Activated CD8-positive, alpha-beta memory T cell treated with anti-CD3 and anti-CD28 coated beads for 4 hours (primary cell): ENCODE measurements around the gene CROCC2.

Source experiments
- DNase-seq, 2 donors: peaks; one replicate each; pipeline ENCODE4 v3.0.0-alpha.2; 2020; ENCODE audit warnings: low read depth in 2 of 2

CROCC2 gene

DNA sequence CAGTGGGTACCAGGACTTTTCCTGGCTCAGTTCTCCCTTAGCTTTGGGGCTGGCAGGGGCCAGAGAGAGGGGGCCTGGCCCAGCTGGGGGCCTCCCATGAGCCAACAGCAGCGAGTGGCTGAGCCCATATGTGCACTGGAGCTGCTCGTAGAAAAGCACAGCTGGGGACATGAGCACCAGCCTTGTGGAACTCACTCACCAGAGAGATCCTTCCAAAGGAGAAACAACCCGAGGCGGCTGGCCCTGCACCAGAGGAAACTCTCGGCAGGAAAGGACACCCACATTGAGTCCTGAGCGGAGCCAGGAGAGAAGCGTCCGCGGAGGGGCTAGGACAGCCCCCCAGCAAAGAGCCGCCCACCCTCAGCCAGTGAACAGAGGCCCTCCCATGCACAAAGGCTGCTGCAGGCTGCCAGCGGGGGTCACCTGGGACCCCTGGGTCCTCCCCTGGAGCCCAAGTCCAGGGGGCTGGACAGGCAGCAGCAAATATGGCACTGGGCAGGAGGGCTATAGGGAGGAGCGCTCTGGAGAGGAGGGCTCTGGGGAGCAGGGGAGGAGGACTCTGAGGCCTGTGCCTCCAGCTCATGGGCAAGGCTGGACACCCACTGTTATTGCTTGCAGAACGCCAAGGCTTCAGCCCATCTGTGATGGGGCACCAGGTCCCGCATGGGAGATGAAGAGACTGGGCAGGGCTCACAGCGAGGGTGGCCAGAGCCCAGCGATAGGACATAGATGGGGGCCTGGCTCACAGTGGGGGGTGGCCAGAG lies 50.2 kb downstream of the CROCC2 start:
- DNase-seq = no peak

GRCh38 chr2:240956935-240957655 lies 51.0 kb downstream of the CROCC2 start:
- DNase-seq = no peak

DNA sequence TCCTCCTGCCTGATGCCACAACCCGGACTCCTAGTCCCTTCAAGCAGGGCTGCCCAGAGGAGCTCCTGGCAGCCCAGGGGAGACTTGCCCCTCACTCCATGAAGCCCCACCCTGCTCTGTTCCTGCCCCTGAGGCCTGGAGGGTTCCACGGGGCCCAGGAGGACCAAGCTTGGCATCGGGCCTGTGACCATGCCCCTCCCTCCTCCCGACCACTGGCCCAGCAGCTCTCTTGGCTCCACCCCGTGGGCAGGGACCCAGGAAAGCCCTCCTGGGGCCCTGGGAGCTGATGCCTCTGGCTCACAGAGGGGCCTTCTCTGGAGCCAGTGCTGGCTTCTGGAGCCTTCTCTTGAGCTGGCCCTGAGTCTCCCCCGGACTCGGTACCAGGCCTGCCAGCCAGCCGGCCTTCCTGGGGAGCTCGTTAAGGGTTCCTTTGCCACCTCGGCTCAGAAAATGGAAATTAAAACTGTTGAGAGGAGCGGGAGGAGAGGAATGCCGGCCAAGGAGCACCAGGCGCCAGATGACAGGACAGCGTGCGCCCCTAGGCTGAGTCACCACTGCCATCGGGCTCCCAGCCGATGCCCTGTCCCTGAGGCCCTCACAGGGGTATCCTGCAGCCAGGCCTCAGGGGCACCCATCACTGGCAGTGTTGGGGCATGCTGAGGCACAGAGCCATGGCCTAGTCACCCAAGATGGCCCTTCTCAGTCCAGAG lies 51.7 kb downstream of the CROCC2 start:
- no peak for DNase-seq

GRCh38 chr2:240958366-240959213 lies 52.5 kb downstream of the CROCC2 start:
- DNase-seq = no peak

- no peak for DNase-seq
These were observed 53.2 kb downstream of the CROCC2 start for GRCh38 chr2:240959214-240959940.

DNA sequence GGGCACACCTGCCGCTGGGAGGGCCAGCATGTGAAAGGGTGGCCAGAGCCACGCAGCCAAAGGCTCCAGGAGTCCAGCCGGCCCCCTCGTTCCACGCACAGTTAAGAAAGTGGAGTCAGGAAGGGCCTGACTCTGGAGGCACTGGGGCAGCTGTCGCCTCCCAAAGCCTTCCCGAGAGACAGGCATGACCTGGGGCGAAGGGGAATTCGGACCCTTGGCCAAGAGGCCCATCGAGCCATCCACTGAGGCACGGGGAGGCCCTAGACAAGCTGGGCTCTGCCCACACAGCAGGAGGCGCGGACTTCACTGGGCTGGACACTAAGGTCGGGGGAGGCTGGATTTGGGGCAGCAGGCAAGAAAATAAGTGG lies 53.8 kb downstream of the CROCC2 start:
- no peak for DNase-seq

- no peak for DNase-seq
These were observed 54.3 kb downstream of the CROCC2 start for GRCh38 chr2:240960309-240960970.

- no peak for DNase-seq
These were observed 55.1 kb downstream of the CROCC2 start for GRCh38 chr2:240960971-240961876.

DNA sequence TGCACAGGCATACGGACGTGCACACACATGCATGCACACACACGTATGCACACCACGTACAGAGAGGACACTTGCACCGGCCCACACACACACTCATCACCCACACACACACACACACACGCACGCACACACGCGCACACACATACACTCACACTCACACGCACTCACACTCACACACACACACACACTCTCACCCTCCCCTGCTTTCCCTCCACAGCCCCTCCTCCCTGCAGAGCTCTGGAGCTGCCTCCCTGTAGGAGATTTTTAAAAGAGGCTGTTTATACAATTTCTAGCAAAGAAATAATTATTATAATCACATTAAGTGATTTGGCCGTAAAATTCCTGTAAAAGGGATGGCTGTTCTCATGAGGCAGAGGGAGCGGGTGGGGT lies 55.8 kb downstream of the CROCC2 start:
- DNase-seq = no peak

DNA sequence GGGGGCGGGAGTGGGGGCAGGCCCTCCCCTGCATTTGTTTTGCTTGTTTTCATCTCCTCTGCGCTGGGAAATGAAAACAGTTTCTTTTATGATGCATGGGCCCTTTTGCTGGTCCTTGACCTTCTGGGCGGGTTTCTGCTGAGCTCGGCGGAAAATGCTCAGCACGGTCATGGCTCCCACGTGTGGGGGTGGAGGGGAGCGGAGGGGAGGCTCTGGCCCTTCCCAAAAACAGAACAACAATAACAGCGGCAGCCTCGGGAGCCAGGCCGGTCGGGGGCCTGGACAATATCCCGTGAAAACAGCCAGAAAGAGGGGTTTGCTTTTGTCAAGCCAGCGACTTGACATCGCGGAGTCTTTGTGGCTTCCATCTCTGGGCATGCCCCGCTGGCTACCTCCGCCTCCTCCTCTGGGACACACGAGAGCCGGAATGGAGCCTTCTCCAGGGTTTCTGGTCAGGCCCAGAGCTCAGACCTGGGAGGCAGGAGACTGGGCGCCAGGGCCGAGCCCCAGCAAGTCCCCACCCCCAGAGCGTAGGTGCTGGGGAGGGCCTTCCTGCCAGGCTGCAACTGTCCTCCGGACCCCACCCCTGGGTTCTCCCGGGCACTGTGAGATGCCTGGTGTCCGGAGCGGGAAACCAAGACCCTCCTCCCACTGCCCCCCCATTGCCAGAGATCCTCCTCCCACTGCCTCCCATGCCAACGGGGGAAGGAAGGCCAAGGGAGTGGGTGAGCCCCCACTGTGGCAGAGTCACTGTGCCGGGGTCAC lies 56.3 kb downstream of the CROCC2 start:
- DNase-seq = no peak

- no peak for DNase-seq
These were observed 57.1 kb downstream of the CROCC2 start for GRCh38 chr2:240963065-240963867.

DNA sequence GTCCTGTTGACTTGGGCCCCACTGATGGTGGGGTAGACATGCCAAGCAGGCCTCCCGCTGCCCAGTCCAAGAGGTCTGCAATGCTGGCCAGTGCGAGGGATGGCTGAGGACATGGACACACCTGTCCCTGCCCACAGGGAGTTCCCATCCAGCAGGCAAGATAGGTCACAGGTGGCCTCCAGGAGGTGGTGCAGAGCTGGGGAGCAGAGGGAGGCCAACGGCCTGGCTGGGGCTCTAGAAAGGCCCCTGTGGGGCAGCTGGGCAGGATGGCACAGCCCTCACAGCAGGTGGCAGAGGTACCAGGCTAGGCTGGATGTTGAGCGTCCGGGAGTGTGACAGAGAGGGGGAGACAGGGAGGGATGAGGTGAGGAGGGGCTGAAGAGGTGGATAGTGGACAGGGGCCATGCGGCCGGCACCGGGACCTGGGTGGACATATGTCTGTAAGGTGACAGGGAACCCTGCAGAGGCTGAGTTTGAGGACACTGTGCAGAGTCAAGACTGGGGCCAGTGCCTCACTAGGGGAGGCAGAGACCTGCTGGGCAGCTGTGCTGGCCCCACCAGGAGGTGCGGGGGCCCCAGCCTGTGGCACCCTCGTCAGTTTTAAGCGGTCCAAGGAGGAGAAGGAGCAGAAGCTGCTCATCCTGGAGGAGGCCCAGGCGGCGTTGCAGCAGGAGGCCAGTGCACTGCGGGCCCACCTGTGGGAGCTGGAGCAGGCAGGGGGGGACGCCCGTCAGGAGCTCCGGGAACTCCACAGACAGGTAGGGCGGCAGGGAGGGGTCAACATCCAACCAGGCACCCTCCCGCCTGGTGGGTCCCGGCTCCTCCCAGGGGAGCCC lies 58.0 kb downstream of the CROCC2 start:
- DNase-seq = no peak

GRCh38 chr2:240964704-240965295 lies 58.7 kb downstream of the CROCC2 start:
- DNase-seq = no peak

DNA sequence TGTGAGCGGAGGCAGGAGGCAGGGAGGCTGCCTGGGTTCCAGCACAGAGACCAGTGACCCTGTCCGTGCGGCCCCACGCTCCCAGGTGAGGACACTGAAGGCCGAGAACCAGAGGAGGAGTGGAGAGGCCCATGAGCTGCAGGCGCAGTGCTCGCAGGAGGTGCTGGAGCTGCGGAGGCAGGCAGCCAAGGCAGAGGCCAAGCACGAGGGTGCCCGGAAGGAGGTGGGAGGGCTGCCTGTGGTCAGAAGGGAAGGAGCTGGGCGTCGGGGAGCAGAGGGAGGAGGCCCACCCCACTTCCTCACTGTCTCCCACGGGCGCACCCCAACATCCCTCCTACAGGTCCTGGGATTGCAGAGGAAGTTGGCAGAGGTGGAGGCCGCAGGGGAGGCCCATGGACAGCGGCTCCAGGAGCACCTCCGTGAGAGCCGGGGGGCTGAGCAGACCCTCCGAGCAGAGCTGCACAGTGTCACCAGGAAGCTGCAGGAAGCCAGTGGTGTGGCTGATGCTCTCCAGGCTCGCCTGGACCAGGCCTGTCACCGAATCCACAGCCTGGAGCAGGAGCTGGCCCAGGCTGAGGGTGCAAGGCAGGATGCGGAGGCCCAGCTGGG lies 59.3 kb downstream of the CROCC2 start:
- DNase-seq = no peak

DNA sequence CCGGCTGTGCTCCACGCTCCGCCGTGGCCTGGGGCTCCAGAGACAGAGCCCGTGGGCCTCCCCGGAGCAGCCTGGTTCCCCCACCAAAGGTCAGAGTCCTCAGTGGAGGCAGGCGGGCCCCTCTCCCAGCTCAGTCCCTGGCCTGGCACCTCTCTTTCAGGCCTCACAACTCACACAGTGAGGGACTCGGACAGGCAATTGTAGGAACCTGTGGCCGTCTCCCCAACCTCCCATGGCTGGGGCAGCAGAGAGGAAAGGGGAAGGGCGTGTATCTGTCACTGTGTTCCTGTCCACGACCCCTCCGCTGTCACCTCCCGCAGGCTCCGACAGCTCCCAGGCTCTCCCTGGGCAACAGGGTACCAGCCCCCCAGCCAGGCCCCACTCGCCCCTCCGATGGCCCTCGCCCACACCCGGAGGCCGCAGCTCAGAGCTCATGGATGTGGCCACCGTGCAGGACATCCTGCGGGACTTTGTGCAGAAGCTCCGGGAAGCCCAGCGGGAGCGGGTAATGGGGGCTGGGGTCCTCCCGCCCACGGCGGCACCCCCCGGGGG lies 59.8 kb downstream of the CROCC2 start:
- DNase-seq = no peak

- DNase-seq = no peak
These were observed 60.3 kb downstream of the CROCC2 start for GRCh38 chr2:240966457-240966905.
